IPS-18c (cell line): ENCODE results near the gene FOXN3.
"Not testable (repeated sequence)": the region's sequence is repeated elsewhere in the genome, so short reads cannot be mapped to it uniquely, and the experiment has no call there.

Experiments used
- H3K4me3 ChIP-seq: 2 replicates; pipeline ENCODE4 v1.7.0; 2013; ENCODE audit warnings: low read depth, mild to moderate bottlenecking, low read length, moderate library complexity; ENCODE audit not compliant: insufficient read depth
- H3K9me3 ChIP-seq: one replicate; pipeline ENCODE4 v1.6.1; 2013; ENCODE audit warnings: mild to moderate bottlenecking, low read length, moderate library complexity; ENCODE audit not compliant: control insufficient read depth, insufficient read depth

Gene FOXN3

GRCh38 chr14:89125216-89125615 lies 291.8 kb downstream of the FOXN3 start:
- Histone ChIP-seq H3K4me3 (no peak overlapping the region), H3K9me3 (no peaks in the 10 kb centered on the region)

GRCh38 chr14:89123851-89124250 lies 293.2 kb downstream of the FOXN3 start:
- H3K4me3 ChIP-seq: no peak overlapping the region

GRCh38 chr14:89123215-89123614 lies 293.8 kb downstream of the FOXN3 start:
- H3K4me3 ChIP-seq: no peak overlapping the region
- no peaks in the 10 kb centered on the region for H3K9me3 ChIP-seq

More at GRCh38 chr14:89123851-89124250, 293.2 kb downstream of the FOXN3 start:
- no peaks in the 10 kb centered on the region for H3K9me3 ChIP-seq

- no peaks in the 10 kb centered on the region for H3K9me3 ChIP-seq
- no peak overlapping the region for H3K4me3 ChIP-seq
These were observed 294.9 kb downstream of the FOXN3 start for GRCh38 chr14:89121968-89122620.

GRCh38 chr14:89117012-89117411 lies 300.0 kb downstream of the FOXN3 start:
- peaks cover 3% of the 10 kb centered on the region for H3K9me3 ChIP-seq
- H3K4me3 ChIP-seq: no peak overlapping the region

- Histone ChIP-seq H3K9me3 (peaks cover 3% of the 10 kb centered on the region), H3K4me3 (no peak overlapping the region)
These were observed 302.9 kb downstream of the FOXN3 start for GRCh38 chr14:89114109-89114508.

- no peak overlapping the region for H3K4me3 ChIP-seq
- peaks cover 3% of the 10 kb centered on the region for H3K9me3 ChIP-seq
These were observed 304.3 kb downstream of the FOXN3 start for GRCh38 chr14:89112720-89113119.

- not testable (repeated sequence) for H3K9me3 ChIP-seq, H3K4me3 ChIP-seq
These were observed 305.1 kb downstream of the FOXN3 start for GRCh38 chr14:89111766-89112543.

GRCh38 chr14:89111232-89111631 lies 305.8 kb downstream of the FOXN3 start:
- not testable (repeated sequence) for H3K4me3 ChIP-seq

GRCh38 chr14:89110110-89110509 lies 306.9 kb downstream of the FOXN3 start:
- Histone ChIP-seq H3K9me3 (no peaks in the 10 kb centered on the region), H3K4me3 (no peak overlapping the region)

More at GRCh38 chr14:89111232-89111631, 305.8 kb downstream of the FOXN3 start:
- not testable (repeated sequence) for H3K9me3 ChIP-seq

GRCh38 chr14:89108608-89109007 lies 308.4 kb downstream of the FOXN3 start:
- Histone ChIP-seq H3K9me3 (no peaks in the 10 kb centered on the region), H3K4me3 (no peak overlapping the region)

GRCh38 chr14:89107626-89108025 lies 309.4 kb downstream of the FOXN3 start:
- H3K9me3 ChIP-seq: no peaks in the 10 kb centered on the region
- H3K4me3 ChIP-seq: no peak overlapping the region
